HG03175 (cell line): Measurements from ENCODE around the gene ADAMTS4.
A peak's percentile ranks its signal among the peaks of the same experiment; 100 is the strongest.
"Not testable (repeated sequence)": the region's sequence is repeated elsewhere in the genome, so short reads cannot be mapped to it uniquely, and the experiment has no call there.

Experiments
- ATAC-seq: cut with Tn5 transposase; IDR thresholded peaks from one replicate; pipeline ENCODE4 v1.9.1; 2021; ENCODE audit warnings: mild to moderate bottlenecking, moderate library complexity; ENCODE audit not compliant: unreplicated experiment

The ADAMTS4 gene

GRCh38 chr1:161198897-161199431 lies at the start of gene ADAMTS4:
Gene ADAMTS4, minus strand, starts transcription at chr1:161199054. Its CDS starts 427 bp downstream, at chr1:161198627.
- ATAC-seq = no peak

- ATAC-seq = no peak
Observed at GRCh38 chr1:161244888-161245287, 46.0 kb upstream of the ADAMTS4 start.

GRCh38 chr1:161242313-161242712 lies 43.5 kb upstream of the ADAMTS4 start:
- no peak for ATAC-seq

GRCh38 chr1:161241682-161242081 lies 42.8 kb upstream of the ADAMTS4 start:
- no peak for ATAC-seq

- no peak for ATAC-seq
Observed at GRCh38 chr1:161238039-161238473, 39.2 kb upstream of the ADAMTS4 start, which contains the start of gene NR1I3. Gene NR1I3, minus strand, starts transcription at chr1:161238203. Its CDS starts 1,638 bp downstream, at chr1:161236565.

GRCh38 chr1:161235957-161236775 lies 37.3 kb upstream of the ADAMTS4 start:
- no peak for ATAC-seq

- ATAC-seq = no peak
Observed at GRCh38 chr1:161233102-161233501, 34.2 kb upstream of the ADAMTS4 start.

- ATAC-seq = no peak
Observed at GRCh38 chr1:161230762-161231161, 31.9 kb upstream of the ADAMTS4 start.

GRCh38 chr1:161229896-161230295 lies 31.0 kb upstream of the ADAMTS4 start:
- no peak for ATAC-seq

GRCh38 chr1:161228032-161228431 lies 29.2 kb upstream of the ADAMTS4 start:
- no peak for ATAC-seq

GRCh38 chr1:161227196-161227871 lies 28.5 kb upstream of the ADAMTS4 start:
- peak; percentile 50 for ATAC-seq

GRCh38 chr1:161226759-161227158 lies 27.9 kb upstream of the ADAMTS4 start:
- ATAC-seq = no peak

GRCh38 chr1:161226320-161226711 lies 27.5 kb upstream of the ADAMTS4 start:
- no peak for ATAC-seq

GRCh38 chr1:161225534-161226319 lies 26.9 kb upstream of the ADAMTS4 start, which contains the start of gene TOMM40L:
Gene TOMM40L, plus strand, starts transcription at chr1:161226060. Its CDS starts 430 bp downstream, at chr1:161226490.
- peak; percentile 98 for ATAC-seq

- peak; percentile 1 for ATAC-seq
Observed at GRCh38 chr1:161225178-161225533, 26.3 kb upstream of the ADAMTS4 start.

GRCh38 chr1:161224695-161225087 lies 25.8 kb upstream of the ADAMTS4 start:
- ATAC-seq = not testable (repeated sequence)

- ATAC-seq = no peak
Observed at GRCh38 chr1:161223805-161224694, 25.2 kb upstream of the ADAMTS4 start.

GRCh38 chr1:161222175-161223019 lies 23.5 kb upstream of the ADAMTS4 start:
- no peak for ATAC-seq

GRCh38 chr1:161220002-161220401 lies 21.1 kb upstream of the ADAMTS4 start:
- no peak for ATAC-seq
